K562 (cell line): ENCODE results near the gene ALK.

Experiments
- CREM ChIP-seq: IDR thresholded peaks from 2 replicates; pipeline ENCODE4 v1.6.1; 2014; ENCODE audit warnings: antibody characterized with exemption, low read depth
- KLF6 ChIP-seq: fragments of 250-450 bp; sonication (Bioruptor Pico); IDR thresholded peaks from 2 replicates; pipeline ENCODE4 v1.4.0; 2020; ENCODE audit warnings: mild to moderate bottlenecking, moderate library complexity, borderline replicate concordance
- NFIC ChIP-seq: fragments of 450-650 bp; IDR thresholded peaks from 2 replicates; pipeline ENCODE4 v1.6.1; 2017; ENCODE audit warnings: mild to moderate bottlenecking, inconsistent platforms
- POLR2A ChIP-seq: fragments of 450-650 bp; conservative IDR thresholded peaks from 2 replicates; pipeline ENCODE4 v1.6.1; 2016
- RFX5 ChIP-seq: IDR thresholded peaks from 2 replicates; pipeline ENCODE4 v1.6.1; 2011; ENCODE audit warnings: low read depth, mild to moderate bottlenecking, improper control_type of control experiment, low read length
- ZBTB34 ChIP-seq: fragments of 250-450 bp; sonication (Bioruptor Pico); IDR thresholded peaks from 2 replicates; pipeline ENCODE4 v1.8.0; 2021; ENCODE audit warnings: mild to moderate bottlenecking, moderate library complexity
- TF ChIP-seq, protein P1 (sequence below): fragments of 150-350 bp; IDR thresholded peaks from 2 replicates; pipeline ENCODE4 v1.6.1; 2014; ENCODE audit warnings: low read depth, mild to moderate bottlenecking, low read length, borderline replicate concordance
- TF ChIP-seq, protein P2 (sequence below): fragments of 450-650 bp; formaldehyde crosslinking; IDR thresholded peaks from 2 replicates; pipeline ENCODE4 v1.4.0; 2020; ENCODE audit warnings: mild to moderate bottlenecking, moderate library complexity
- TF ChIP-seq, protein P3 (sequence below), 3 experiments: IDR thresholded peaks in 2 of 3; conservative IDR thresholded peaks in 1 of 3; 2 replicates each; pipeline ENCODE4 v1.5.1; 2011 to 2012; ENCODE audit warnings: low read length in 3 of 3, mild to moderate bottlenecking in 3 of 3, control low read depth in 2 of 3, improper control_type of control experiment in 1 of 3, inconsistent platforms in 1 of 3, low read depth in 1 of 3, mixed read lengths in 1 of 3, moderate library complexity in 1 of 3; ENCODE audit not compliant: insufficient read depth in 2 of 3

- TF ChIP-seq NFIC (no peak), RFX5 (no peak), POLR2A (no peak), CREM (no peak), ZBTB34 (no peak), KLF6 (CRISPR knock-in tag) (no peak)
- TF ChIP-seq, protein P1, sequence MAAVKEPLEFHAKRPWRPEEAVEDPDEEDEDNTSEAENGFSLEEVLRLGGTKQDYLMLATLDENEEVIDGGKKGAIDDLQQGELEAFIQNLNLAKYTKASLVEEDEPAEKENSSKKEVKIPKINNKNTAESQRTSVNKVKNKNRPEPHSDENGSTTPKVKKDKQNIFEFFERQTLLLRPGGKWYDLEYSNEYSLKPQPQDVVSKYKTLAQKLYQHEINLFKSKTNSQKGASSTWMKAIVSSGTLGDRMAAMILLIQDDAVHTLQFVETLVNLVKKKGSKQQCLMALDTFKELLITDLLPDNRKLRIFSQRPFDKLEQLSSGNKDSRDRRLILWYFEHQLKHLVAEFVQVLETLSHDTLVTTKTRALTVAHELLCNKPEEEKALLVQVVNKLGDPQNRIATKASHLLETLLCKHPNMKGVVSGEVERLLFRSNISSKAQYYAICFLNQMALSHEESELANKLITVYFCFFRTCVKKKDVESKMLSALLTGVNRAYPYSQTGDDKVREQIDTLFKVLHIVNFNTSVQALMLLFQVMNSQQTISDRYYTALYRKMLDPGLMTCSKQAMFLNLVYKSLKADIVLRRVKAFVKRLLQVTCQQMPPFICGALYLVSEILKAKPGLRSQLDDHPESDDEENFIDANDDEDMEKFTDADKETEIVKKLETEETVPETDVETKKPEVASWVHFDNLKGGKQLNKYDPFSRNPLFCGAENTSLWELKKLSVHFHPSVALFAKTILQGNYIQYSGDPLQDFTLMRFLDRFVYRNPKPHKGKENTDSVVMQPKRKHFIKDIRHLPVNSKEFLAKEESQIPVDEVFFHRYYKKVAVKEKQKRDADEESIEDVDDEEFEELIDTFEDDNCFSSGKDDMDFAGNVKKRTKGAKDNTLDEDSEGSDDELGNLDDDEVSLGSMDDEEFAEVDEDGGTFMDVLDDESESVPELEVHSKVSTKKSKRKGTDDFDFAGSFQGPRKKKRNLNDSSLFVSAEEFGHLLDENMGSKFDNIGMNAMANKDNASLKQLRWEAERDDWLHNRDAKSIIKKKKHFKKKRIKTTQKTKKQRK, result no peak
- TF ChIP-seq, protein P2, sequence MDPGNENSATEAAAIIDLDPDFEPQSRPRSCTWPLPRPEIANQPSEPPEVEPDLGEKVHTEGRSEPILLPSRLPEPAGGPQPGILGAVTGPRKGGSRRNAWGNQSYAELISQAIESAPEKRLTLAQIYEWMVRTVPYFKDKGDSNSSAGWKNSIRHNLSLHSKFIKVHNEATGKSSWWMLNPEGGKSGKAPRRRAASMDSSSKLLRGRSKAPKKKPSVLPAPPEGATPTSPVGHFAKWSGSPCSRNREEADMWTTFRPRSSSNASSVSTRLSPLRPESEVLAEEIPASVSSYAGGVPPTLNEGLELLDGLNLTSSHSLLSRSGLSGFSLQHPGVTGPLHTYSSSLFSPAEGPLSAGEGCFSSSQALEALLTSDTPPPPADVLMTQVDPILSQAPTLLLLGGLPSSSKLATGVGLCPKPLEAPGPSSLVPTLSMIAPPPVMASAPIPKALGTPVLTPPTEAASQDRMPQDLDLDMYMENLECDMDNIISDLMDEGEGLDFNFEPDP, result no peak
- TF ChIP-seq, protein P3, sequence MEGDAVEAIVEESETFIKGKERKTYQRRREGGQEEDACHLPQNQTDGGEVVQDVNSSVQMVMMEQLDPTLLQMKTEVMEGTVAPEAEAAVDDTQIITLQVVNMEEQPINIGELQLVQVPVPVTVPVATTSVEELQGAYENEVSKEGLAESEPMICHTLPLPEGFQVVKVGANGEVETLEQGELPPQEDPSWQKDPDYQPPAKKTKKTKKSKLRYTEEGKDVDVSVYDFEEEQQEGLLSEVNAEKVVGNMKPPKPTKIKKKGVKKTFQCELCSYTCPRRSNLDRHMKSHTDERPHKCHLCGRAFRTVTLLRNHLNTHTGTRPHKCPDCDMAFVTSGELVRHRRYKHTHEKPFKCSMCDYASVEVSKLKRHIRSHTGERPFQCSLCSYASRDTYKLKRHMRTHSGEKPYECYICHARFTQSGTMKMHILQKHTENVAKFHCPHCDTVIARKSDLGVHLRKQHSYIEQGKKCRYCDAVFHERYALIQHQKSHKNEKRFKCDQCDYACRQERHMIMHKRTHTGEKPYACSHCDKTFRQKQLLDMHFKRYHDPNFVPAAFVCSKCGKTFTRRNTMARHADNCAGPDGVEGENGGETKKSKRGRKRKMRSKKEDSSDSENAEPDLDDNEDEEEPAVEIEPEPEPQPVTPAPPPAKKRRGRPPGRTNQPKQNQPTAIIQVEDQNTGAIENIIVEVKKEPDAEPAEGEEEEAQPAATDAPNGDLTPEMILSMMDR (IDR thresholded peaks at IDR 0.05 in 2 of 3, conservative IDR thresholded peaks at IDR 0.05 in 1 of 3; ENCODE audit: insufficient read depth in 2 of 3, low read depth in 1 of 3, low read length in 3 of 3), result no peak
These were observed 606.4 kb downstream of the ALK start for GRCh38 chr2:29314816-29315571.
